ENCODE data around the gene GNPAT.

DNA sequence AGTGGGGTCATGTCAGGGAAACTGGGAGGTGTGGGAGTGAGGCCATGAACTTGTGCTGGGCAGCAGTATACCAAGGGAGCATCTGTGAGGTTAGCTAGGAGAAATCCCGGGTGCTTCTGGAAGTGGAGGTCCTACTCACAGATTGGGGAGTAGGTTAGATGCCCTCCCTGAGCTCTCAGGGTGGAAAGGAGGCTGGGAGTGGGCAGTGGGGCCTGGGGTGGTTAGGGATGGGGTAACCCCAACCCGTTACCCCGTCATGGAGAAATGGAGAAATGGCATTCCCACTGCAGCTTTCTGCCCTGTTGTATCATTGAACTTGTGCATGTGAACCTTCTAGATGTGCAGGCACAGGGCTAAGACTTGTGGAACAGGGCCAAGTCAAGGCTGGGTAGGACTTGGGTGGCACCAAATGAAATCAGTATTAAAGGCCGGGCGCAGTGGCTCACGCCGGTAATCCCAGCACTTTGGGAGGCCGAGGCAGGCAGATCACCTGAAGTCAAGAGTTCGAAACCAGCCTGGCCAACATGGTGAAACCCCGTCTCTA lies 69.5 kb downstream of the GNPAT start:
- no peak for TF ChIP-seq HNF4G (IDR thresholded peaks at IDR 0.05)
- no peak for TF ChIP-seq TAF1 (conservative IDR thresholded peaks at IDR 0.05)
- TF ChIP-seq, protein P1, sequence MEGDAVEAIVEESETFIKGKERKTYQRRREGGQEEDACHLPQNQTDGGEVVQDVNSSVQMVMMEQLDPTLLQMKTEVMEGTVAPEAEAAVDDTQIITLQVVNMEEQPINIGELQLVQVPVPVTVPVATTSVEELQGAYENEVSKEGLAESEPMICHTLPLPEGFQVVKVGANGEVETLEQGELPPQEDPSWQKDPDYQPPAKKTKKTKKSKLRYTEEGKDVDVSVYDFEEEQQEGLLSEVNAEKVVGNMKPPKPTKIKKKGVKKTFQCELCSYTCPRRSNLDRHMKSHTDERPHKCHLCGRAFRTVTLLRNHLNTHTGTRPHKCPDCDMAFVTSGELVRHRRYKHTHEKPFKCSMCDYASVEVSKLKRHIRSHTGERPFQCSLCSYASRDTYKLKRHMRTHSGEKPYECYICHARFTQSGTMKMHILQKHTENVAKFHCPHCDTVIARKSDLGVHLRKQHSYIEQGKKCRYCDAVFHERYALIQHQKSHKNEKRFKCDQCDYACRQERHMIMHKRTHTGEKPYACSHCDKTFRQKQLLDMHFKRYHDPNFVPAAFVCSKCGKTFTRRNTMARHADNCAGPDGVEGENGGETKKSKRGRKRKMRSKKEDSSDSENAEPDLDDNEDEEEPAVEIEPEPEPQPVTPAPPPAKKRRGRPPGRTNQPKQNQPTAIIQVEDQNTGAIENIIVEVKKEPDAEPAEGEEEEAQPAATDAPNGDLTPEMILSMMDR (IDR thresholded peaks at IDR 0.05; ENCODE audit: low read depth, low read length, missing input control): no peak
- TF ChIP-seq JUND (IDR thresholded peaks at IDR 0.05): no peak
- no peak for TF ChIP-seq HNF4A (conservative IDR thresholded peaks at IDR 0.05)
- no peak for TF ChIP-seq RAD21 (IDR thresholded peaks at IDR 0.05)
- no peak for TF ChIP-seq MAX (IDR thresholded peaks at IDR 0.05)
- no peak for TF ChIP-seq EGR1 (IDR thresholded peaks at IDR 0.05; ENCODE audit: low read depth in 2 of 2)
- no peak for TF ChIP-seq REST (IDR thresholded peaks at IDR 0.05)
